GM18526 (cell line): ENCODE measurements around the gene CACNG7.

Source experiments
- POLR2A ChIP-seq: IDR thresholded peaks from 3 replicates; pipeline ENCODE4 v1.6.1; 2011; ENCODE audit not compliant: insufficient read length; ENCODE audit errors: extremely low read depth

The CACNG7 gene

GRCh38 chr19:53957448-53958167 lies 48.5 kb downstream of the CACNG7 start:
- TF ChIP-seq POLR2A, result no peak

DNA sequence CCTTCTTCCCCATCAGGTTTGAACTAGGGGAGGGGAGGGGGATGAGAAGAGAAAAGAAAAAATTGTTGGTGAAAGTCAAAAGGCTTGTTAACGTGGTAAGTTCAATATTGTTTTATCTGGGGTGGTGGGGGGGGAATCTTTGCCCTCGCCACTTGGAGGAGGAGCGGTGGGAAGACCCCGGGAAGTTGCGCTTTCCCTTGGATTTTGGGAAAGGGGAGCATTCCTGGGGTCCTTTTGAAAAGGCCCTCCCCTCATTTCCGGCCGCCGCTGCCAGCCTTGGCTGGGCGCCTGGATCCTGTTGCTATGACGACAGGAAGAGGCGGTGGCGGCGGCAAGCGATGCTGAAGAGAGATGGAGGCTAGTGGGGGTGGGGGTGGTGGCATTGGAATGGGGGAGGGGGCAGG lies 49.1 kb downstream of the CACNG7 start:
- no peak for TF ChIP-seq POLR2A

DNA sequence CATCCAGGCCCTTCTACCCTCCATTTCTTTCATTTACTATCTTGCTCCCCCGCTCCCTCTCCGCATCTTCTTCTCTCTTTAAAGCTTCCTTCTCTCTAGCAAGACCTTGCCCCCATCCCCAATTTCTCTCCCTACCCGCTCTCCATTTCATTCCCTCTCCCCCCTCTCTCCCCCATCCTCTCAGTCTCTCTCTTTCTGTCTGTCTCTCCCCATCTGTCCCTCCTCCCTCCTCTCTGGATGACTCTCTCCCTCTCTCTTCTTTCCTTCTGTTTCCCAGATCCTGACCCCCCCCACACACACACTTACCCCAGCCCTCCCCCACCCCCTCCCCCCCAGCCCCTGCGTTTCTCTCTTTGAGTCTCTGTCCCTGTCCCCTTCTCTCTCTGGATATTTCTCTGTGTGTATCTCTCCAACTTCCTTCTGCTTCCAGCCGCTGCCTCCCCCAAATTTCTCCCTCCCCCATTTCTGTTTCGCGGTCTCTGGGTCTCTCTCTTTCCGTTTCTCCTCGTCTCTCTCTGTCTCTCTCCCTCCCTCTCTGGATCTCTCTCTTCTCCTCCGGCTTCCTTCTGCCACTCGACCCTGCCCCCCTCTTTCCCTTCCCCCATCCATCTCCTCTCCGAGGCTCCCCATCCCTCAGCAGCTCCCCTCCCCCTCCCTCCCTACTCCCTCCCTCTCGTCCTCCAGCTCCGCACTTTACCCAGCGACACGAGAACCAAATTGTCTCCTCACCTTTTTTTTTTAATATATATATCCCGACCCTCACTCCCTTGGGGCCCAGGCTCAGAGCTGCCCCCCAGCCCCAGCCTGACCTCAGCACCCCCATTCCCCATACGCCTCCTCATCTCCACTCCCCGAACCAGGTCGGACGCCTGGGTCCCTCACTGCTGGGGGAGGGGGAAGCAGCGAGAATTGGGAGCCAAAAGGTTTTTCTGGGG lies 50.0 kb downstream of the CACNG7 start:
- TF ChIP-seq POLR2A, result no peak

GRCh38 chr19:53960187-53960586 lies 51.1 kb downstream of the CACNG7 start:
- TF ChIP-seq POLR2A, result no peak

DNA sequence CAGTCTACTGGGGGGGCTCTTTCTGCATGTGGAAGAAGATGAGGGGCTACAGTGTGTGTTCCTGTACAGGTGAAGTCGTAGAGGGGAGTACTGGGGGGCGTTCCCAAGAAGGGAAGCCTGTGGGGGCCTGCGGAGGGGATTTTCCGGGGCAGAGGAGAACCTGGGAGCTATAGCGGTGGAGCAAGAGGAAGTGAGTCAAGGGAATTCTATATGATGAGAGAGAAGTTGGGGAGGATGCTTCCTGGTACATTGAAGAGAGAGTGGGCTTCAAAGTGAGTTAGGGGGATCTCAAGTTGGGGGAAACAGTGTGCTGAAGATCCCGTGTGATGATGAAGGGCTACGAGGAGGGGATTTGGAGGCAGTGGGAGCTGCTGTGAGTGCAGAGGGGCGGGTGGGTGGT lies 51.8 kb downstream of the CACNG7 start:
- no peak for TF ChIP-seq POLR2A

DNA sequence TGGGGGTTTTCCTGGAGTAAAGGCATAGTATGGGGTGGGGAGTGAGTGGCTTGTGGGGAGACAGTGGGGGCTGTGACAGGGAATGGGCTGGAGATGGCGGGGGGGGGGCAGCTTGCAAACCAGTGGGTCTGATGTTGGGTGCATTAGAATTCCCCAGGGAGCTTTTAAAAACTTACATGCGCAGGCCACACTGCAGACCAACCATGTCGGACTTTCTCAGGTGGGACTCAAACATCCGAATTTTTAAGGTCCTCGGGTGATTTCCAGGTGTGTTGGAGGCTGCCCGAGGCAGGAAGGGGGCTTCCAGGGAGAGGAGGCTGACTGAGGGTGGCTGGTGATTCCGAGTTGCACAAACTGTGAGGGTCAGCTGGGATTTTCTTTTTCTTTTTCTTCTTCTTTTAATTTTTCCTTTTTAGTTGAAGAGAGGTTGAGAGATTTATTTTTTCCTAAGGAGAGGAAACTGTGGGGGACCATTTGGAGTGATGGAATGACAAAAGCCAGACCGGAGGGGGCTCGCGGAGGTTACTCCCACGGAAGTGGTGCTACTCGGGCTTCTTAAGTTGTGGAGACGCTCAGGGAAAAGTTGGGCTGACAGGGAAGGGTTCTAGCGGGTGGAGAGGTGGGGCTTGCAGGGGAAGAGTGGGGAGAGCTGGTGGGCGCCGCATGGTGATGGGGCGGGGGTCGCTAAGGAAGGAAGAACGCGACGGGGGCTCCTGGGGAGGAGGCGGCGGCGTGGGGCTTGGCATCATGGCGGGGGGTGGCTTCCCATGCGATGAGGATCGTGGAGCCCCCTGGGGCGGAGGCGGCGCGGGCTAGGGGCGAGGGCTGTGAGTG lies 52.7 kb downstream of the CACNG7 start:
- no peak for TF ChIP-seq POLR2A

GRCh38 chr19:53962887-53963431 lies 53.9 kb downstream of the CACNG7 start, which contains the start of gene CACNG8:
Gene CACNG8, plus strand, starts transcription at chr19:53962937.
- TF ChIP-seq POLR2A, result no peak

DNA sequence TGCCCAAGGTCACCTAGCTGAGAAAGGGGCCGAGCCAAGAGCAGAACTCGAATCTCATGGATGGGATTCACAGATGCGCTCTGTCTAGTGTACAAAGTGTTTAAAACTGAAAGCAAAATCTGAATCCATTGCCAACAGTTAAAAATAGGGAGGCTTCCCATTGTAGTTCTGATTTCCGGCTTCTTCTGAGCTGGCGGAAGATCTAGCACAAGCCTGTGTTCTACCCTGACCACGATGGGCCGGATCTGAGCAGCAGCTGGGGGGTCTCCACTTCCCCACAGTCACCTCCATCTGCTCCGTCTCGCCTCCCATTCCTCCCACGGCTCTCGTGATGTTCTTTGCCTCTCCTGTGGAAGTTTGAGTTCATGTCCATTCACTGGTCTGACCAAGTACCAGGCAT lies 56.0 kb downstream of the CACNG7 start:
- TF ChIP-seq POLR2A, result no peak

DNA sequence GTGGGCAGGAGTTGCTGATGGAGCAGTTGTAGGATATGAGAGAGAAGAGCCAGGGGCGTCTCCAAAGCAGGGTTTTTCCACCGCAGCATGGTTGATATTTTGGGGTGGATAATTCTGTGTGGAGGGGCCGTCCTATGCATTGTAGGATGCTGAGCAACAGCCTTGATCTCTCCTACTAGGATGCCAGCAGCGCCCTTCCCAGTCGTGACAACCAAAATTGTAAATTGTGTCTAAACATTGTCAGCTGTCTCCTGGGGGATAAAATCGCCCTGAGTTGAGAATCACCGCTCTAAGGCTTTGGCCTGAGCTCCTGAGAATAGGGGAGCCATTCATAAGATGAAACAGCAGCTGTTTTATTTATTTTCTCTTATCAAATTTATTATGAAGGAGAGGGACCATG lies 57.9 kb downstream of the CACNG7 start:
- TF ChIP-seq POLR2A, result no peak

DNA sequence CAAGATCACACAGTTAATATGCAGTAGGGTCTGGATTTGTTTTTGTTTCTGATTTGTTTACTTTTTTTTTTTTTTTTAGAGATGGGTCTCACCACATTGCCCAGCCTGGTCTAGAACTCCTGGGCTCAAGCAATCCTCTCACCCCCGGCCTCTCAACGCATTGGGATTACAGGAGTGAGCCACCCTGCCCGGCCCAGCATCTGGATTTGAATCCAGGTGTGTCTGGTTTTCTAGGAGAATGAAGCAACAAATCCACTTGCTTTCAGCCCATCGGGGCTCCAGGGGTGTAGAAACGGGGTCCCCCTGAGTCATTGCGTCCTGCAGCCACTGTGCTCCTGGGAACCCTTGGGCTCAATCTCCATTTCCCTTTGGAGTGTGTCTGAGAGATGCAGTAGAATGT lies 60.3 kb downstream of the CACNG7 start:
- TF ChIP-seq POLR2A, result no peak

DNA sequence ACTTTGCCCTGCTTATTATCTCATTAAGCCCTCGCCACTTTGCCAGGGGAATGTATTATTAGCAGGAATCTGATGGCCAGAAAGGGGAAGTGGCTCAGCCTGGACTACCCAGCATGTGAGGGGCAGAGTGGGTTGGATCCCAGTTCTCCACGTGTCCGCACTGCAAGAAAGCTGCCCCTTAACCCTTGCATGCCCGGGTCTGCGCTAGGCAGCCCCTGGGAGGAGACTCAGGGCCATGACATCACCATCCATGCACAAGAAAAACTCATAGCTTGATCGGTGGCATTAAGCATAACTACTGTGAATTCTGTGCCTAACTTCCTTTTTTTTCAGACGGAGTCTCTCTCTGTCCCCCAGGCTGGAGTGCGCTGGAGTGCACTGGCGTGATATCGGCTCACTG lies 62.6 kb downstream of the CACNG7 start:
- TF ChIP-seq POLR2A, result no peak

DNA sequence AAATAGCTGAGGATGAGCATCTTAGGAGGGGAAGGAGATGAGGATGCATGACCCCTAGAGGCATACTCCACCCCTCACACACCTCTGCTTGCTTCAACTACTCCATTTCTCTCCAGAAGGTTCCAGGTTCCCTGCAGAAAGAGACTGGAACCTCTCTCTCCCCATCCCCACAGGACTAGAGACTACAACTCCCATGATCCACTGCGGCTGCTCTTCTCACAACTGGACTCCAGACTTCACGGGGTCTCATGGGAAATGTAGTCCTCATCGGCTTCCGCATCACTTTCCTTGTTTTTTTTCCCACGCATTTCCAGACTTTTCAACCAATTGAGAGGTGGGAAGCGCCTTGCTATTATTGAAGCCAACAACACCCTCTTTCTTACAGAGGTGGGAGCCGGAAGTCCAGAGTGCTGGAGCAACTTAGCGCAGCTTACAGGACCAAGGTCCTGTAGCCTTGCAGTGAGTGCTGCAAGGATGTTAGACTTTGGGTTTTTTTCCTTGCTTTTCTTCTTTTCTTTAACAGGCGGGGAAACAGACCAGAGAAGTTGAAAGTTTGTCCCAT lies 68.4 kb downstream of the CACNG7 start:
- TF ChIP-seq POLR2A, result no peak

DNA sequence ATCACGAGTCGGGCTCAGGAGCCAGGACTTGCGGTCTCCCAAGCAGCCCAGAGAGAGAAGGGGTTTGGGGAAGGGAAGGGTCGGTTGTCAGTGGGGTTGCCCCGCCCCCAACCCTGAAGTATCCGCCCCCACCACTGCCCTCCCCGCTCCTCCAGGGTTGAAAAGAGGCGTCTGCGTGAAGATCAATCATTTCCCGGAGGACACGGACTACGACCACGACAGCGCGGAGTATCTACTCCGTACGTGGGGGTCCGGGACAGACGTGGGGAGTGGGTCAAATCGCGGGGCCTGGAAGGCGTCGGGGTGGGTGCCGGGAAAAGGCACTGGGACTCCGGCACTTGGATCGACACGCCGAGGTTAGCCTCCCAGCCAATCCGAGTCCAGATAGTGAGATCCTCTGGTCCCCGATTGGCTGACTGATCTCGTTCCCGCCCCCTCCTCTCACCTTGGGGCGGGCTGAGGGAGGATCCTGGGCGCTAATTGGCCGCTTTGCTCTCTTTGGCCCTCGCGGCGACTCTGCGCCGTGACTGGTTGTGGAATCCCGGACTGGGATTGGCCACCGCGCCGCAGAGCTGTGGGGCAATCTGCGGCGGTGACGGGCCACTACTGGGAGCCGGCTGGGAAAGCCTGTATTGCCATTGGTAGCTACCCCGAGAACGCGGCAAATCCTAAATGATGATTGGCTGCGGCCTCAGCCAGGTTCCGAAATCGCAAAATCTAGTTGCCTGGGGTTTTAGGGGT lies 69.1 kb downstream of the CACNG7 start:
- TF ChIP-seq POLR2A, result no peak

DNA sequence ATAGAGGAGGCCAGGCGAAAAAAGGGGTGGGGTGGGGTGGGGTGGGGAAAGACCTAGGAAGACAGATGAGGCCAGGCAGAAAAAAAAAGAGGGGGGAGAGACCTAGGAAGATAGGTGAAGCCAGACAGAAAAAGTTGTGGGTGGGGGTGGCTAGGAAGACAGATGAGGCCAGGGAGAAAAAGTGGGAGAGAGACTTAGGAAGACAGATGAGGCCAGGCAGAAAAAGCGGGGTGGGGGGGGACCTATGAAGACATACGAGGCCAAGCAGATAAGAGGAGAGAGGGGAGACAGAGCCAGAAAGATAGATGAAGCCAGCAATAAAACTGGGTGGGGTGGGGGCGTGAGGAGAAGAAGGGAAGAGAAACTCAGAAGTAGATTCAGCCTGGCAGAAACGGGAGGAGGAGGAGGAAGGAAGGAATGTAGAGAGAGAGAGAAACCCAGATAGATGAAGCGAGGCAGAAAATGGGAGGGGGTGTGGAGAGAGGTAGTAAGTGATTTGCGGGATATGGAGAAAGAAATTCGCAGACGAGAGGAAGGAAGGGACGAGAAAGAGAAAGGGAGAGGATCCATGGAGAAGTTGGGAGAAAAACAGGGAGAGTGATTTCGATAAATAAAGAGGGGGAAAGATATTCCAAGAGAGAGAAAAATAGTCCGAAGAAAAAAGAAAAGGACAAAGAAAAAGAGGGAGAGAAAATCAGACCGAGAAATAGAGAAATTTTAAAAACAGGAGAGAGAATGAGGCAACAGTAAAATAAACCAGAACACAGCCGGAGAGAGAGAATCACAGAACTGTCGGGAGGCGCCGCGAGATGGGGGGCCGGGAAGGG lies 70.1 kb downstream of the CACNG7 start:
- no peak for TF ChIP-seq POLR2A
